ENCODE measurements around the gene CACNA1B.

GRCh38 chr9:137882506-137882821 lies 4.9 kb downstream of the CACNA1B start:
- no peak for TF ChIP-seq POLR2AphosphoS5 (IDR thresholded peaks at IDR 0.05; ENCODE audit: low read depth, low read length)
- TF ChIP-seq SPI1 (IDR thresholded peaks at IDR 0.05; ENCODE audit: low read depth, low read length), result no peak

All from GM12891 (cell line).